HepG2 (cell line): Measurements from ENCODE around the gene CRISPLD2. TPM values are rescaled to one million over a fixed set of nuclear protein-coding genes. Genes with fewer than 3 reads are reported as not detected.
A peak's percentile ranks its signal among the peaks of the same experiment; 100 is the strongest.

Experiments used
- ASH2L ChIP-seq: fragments of 300-600, 200-600 bp; sonication (generic); IDR thresholded peaks from 2 replicates; pipeline ENCODE4 v1.7.0; 2017; ENCODE audit warnings: low read depth, mild to moderate bottlenecking, moderate library complexity, mixed read lengths, low read length; ENCODE audit not compliant: insufficient read length
- KAT2B ChIP-seq: fragments of 150-350 bp; IDR thresholded peaks from 2 replicates; pipeline ENCODE4 v1.6.1; 2014; ENCODE audit warnings: low read depth, low read length, borderline replicate concordance
- MEIS2 ChIP-seq: sonication (generic); formaldehyde crosslinking; IDR thresholded peaks from 2 replicates; pipeline ENCODE4 v1.9.0; 2021; ENCODE audit warnings: mild to moderate bottlenecking, missing genetic modification reagents
- NFKBIZ ChIP-seq: IDR thresholded peaks from 2 replicates; pipeline ENCODE4 v1.6.1; 2018; ENCODE audit warnings: missing genetic modification reagents, missing compliant biosample characterization
- POLR2AphosphoS5 ChIP-seq: IDR thresholded peaks from 2 replicates; pipeline ENCODE4 v1.6.1; 2012; ENCODE audit warnings: low read depth, low read length
- SKI ChIP-seq: fragments of 450-650 bp; IDR thresholded peaks from one replicate; pipeline ENCODE4 v1.6.1; 2018; ENCODE audit warnings: mild to moderate bottlenecking; ENCODE audit not compliant: partially characterized antibody
- ZBTB7A ChIP-seq: sonication (generic); formaldehyde crosslinking; IDR thresholded peaks from 2 replicates; pipeline ENCODE4 v1.8.0; 2022; ENCODE audit warnings: mild to moderate bottlenecking, missing genetic modification reagents
- ZNF136 ChIP-seq: sonication (generic); formaldehyde crosslinking; IDR thresholded peaks from 2 replicates; pipeline ENCODE4 v1.8.1; 2022; ENCODE audit warnings: low read depth, mild to moderate bottlenecking, moderate library complexity, missing genetic modification reagents
- ZNF34 ChIP-seq: sonication (generic); formaldehyde crosslinking; IDR thresholded peaks from 2 replicates; pipeline ENCODE4 v1.4.0; 2020; ENCODE audit warnings: mild to moderate bottlenecking, missing genetic modification reagents, borderline replicate concordance
- ZNF7 ChIP-seq: IDR thresholded peaks from 2 replicates; pipeline ENCODE4 v1.6.1; 2016; ENCODE audit warnings: missing biosample characterization, missing genetic modification reagents
- ZNF724P ChIP-seq: sonication (generic); formaldehyde crosslinking; IDR thresholded peaks from 2 replicates; pipeline ENCODE4 v1.8.0; 2022; ENCODE audit warnings: missing genetic modification reagents, borderline replicate concordance
- ZNF781 ChIP-seq: sonication (generic); formaldehyde crosslinking; IDR thresholded peaks from 2 replicates; pipeline ENCODE4 v1.5.1; 2020; ENCODE audit warnings: borderline replicate concordance, mild to moderate bottlenecking, missing genetic modification reagents; ENCODE audit errors: not compliant biosample characterization
- polyA plus RNA-seq, 8 experiments: library from polyadenylated mRNA; depleted of rRNA in 3 of 8; stranded (reverse) in 7 of 8; unstranded in 1 of 8; fragments of >200 nt; fragmentation: Illumina TruSeq in 4 of 8; extraction: Trizol in 4 of 8; gene quantifications; 2 replicates each; pipeline versions ENCODE4 v1.2.1 to v1.2.3, GENCODE V29; 2011 to 2016; ENCODE audit warnings: low read depth in 4 of 8, missing spikeins in 1 of 8, mixed read lengths in 1 of 8; ENCODE audit not compliant: insufficient read depth in 1 of 8
- total RNA-seq, 5 experiments: library from RNA; depleted of rRNA; stranded (reverse); fragments of >200 nt; fragmentation: Illumina TruSeq; extraction: Trizol; gene quantifications; 2 replicates each; pipeline ENCODE4 v1.2.3, GENCODE V29; 2016; ENCODE audit warnings: low read depth in 1 of 5
- TF ChIP-seq, protein P1 (sequence below): IDR thresholded peaks from 2 replicates; pipeline ENCODE4 v1.6.1; 2018; ENCODE audit warnings: missing genetic modification reagents
- TF ChIP-seq, protein P2 (sequence below): sonication (generic); formaldehyde crosslinking; IDR thresholded peaks from 2 replicates; pipeline ENCODE4 v1.4.0; 2020; ENCODE audit warnings: low read depth, mild to moderate bottlenecking, missing genetic modification reagents
- TF ChIP-seq, protein P3 (sequence below): sonication (generic); formaldehyde crosslinking; IDR thresholded peaks from 2 replicates; pipeline ENCODE4 v1.4.0; 2020; ENCODE audit warnings: missing genetic modification reagents, borderline replicate concordance
- TF ChIP-seq, protein P4 (sequence below): sonication (generic); formaldehyde crosslinking; IDR thresholded peaks from 2 replicates; pipeline ENCODE4 v1.5.0; 2020; ENCODE audit warnings: mild to moderate bottlenecking, missing genetic modification reagents

Gene CRISPLD2
- total and polyA plus RNA-seq, 2 of the 13 experiments (the other 11 are each of a cell fraction or from before 2014, with no cell fraction given): 0.04 to 0.31 TPM

GRCh38 chr16:84924331-84925091 is 104.7 kb downstream of the CRISPLD2 start (continued):
- TF ChIP-seq, protein P1, sequence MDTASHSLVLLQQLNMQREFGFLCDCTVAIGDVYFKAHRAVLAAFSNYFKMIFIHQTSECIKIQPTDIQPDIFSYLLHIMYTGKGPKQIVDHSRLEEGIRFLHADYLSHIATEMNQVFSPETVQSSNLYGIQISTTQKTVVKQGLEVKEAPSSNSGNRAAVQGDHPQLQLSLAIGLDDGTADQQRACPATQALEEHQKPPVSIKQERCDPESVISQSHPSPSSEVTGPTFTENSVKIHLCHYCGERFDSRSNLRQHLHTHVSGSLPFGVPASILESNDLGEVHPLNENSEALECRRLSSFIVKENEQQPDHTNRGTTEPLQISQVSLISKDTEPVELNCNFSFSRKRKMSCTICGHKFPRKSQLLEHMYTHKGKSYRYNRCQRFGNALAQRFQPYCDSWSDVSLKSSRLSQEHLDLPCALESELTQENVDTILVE (CRISPR knock-in tag): no peak
- TF ChIP-seq ZNF7 (CRISPR knock-in tag): no peak
- no peak for TF ChIP-seq ZNF136 (CRISPR knock-in tag)
- no peak for TF ChIP-seq ZNF724P (CRISPR knock-in tag)
- TF ChIP-seq, protein P2, sequence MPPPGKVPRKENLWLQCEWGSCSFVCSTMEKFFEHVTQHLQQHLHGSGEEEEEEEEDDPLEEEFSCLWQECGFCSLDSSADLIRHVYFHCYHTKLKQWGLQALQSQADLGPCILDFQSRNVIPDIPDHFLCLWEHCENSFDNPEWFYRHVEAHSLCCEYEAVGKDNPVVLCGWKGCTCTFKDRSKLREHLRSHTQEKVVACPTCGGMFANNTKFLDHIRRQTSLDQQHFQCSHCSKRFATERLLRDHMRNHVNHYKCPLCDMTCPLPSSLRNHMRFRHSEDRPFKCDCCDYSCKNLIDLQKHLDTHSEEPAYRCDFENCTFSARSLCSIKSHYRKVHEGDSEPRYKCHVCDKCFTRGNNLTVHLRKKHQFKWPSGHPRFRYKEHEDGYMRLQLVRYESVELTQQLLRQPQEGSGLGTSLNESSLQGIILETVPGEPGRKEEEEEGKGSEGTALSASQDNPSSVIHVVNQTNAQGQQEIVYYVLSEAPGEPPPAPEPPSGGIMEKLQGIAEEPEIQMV: no peak
- no peak for TF ChIP-seq ZNF34
- peak; percentile 88 for TF ChIP-seq ZBTB7A (CRISPR knock-in tag)
- TF ChIP-seq NFKBIZ: no peak
- no peak for TF ChIP-seq ASH2L
- TF ChIP-seq POLR2AphosphoS5: no peak
- TF ChIP-seq MEIS2: no peak
- no peak for TF ChIP-seq SKI
- peak; percentile 29 for TF ChIP-seq ZNF781 (CRISPR knock-in tag)
- TF ChIP-seq, protein P3, sequence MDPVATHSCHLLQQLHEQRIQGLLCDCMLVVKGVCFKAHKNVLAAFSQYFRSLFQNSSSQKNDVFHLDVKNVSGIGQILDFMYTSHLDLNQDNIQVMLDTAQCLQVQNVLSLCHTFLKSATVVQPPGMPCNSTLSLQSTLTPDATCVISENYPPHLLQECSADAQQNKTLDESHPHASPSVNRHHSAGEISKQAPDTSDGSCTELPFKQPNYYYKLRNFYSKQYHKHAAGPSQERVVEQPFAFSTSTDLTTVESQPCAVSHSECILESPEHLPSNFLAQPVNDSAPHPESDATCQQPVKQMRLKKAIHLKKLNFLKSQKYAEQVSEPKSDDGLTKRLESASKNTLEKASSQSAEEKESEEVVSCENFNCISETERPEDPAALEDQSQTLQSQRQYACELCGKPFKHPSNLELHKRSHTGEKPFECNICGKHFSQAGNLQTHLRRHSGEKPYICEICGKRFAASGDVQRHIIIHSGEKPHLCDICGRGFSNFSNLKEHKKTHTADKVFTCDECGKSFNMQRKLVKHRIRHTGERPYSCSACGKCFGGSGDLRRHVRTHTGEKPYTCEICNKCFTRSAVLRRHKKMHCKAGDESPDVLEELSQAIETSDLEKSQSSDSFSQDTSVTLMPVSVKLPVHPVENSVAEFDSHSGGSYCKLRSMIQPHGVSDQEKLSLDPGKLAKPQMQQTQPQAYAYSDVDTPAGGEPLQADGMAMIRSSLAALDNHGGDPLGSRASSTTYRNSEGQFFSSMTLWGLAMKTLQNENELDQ (CRISPR knock-in tag): no peak
- no peak for TF ChIP-seq KAT2B
- TF ChIP-seq, protein P4, sequence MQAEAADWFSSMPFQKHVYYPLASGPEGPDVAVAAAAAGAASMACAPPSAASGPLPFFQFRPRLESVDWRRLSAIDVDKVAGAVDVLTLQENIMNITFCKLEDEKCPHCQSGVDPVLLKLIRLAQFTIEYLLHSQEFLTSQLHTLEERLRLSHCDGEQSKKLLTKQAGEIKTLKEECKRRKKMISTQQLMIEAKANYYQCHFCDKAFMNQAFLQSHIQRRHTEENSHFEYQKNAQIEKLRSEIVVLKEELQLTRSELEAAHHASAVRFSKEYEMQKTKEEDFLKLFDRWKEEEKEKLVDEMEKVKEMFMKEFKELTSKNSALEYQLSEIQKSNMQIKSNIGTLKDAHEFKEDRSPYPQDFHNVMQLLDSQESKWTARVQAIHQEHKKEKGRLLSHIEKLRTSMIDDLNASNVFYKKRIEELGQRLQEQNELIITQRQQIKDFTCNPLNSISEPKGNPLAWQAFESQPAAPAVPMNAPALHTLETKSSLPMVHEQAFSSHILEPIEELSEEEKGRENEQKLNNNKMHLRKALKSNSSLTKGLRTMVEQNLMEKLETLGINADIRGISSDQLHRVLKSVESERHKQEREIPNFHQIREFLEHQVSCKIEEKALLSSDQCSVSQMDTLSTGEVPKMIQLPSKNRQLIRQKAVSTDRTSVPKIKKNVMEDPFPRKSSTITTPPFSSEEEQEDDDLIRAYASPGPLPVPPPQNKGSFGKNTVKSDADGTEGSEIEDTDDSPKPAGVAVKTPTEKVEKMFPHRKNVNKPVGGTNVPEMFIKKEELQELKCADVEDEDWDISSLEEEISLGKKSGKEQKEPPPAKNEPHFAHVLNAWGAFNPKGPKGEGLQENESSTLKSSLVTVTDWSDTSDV (CRISPR knock-in tag): peak; percentile 81; the same call in 1 of the 2 replicates
